Nephron progenitor cell (in vitro differentiated cells): ENCODE measurements around the gene KIAA1143.

Experiments used
- DNase-seq: peaks from one replicate; pipeline ENCODE4 v3.0.0; 2021
- H3K27ac Mint-ChIP-seq: 2 replicates; pipeline ENCODE4 v1.8.0; 2021; ENCODE audit warnings: mild to moderate bottlenecking, moderate library complexity, mixed read lengths
- H3K27me3 Mint-ChIP-seq: 2 replicates; pipeline ENCODE4 v1.8.0; 2021; ENCODE audit warnings: mild to moderate bottlenecking, low read depth, mixed read lengths; ENCODE audit not compliant: poor library complexity
- H3K36me3 Mint-ChIP-seq: 2 replicates; pipeline ENCODE4 v1.8.0; 2021; ENCODE audit warnings: low read depth, mixed read lengths
- H3K4me1 Mint-ChIP-seq: 2 replicates; pipeline ENCODE4 v1.8.0; 2021; ENCODE audit warnings: mixed read lengths
- H3K4me3 Mint-ChIP-seq: 2 replicates; pipeline ENCODE4 v1.8.0; 2021; ENCODE audit warnings: mild to moderate bottlenecking, moderate library complexity, mixed read lengths
- H3K9me3 Mint-ChIP-seq: 2 replicates; pipeline ENCODE4 v1.8.0; 2021; ENCODE audit warnings: mild to moderate bottlenecking, moderate library complexity, mixed read lengths
- TF ChIP-seq, protein P1 (sequence below): fragments of 200-600 bp; sonication (generic); IDR thresholded peaks from 2 replicates; pipeline ENCODE4 v1.5.0; 2021; ENCODE audit warnings: antibody characterized with exemption

Gene KIAA1143

DNA sequence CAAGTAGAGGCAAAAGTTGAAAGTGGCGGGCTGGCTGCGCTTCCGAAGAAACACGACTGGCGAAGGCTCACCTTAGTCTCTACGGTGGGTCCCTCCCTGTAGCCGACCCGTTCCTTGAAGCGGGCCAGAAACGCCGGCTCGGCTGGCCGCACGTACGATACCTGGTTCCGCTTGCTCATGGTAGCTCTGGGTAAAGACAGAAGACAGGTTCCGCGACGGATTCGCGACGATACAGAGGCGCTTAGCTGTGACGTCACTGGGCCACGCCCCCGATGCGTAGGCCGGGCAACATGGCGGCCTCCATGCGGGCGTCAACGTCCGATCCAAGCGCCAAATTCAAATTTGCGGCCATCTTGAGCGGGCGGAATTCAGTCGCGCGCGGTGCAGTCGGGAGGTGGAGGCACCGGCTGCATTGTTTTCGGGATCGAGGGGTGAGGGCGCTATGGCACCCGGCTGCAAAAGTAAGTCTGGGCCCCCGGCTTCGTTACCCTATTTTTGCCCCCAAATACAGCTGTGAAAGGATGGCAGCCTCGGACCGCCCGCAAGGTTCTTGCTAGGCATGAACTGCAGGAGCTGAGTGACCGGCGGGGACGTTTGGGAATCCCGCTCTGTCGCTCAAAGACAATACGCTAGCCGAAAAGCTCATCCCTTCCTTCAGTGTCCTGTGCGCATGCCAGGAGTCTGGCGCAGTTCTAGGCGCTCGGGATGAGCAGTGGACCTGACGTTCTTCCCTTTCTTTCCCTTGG is at the start of gene KIAA1143, which contains the start of gene KIF15:
KIAA1143 (minus strand) TSS at position 196 of the 746 bp plus-strand sequence; CDS start at position 179, 17 bp downstream.
KIF15 (plus strand) TSS at position 371 of the 746 bp plus-strand sequence; CDS start at position 443, 72 bp downstream.
- peak within 1 kb of the TSS; percentile 71 for H3K27ac Mint-ChIP-seq
- H3K36me3 Mint-ChIP-seq, result peaks cover 87% of the 10 kb centered on the region
- no peaks in the 10 kb centered on the region for H3K27me3 Mint-ChIP-seq
- H3K4me3 Mint-ChIP-seq, result peak within 1 kb of the TSS; percentile 91
- TF ChIP-seq, protein P1, sequence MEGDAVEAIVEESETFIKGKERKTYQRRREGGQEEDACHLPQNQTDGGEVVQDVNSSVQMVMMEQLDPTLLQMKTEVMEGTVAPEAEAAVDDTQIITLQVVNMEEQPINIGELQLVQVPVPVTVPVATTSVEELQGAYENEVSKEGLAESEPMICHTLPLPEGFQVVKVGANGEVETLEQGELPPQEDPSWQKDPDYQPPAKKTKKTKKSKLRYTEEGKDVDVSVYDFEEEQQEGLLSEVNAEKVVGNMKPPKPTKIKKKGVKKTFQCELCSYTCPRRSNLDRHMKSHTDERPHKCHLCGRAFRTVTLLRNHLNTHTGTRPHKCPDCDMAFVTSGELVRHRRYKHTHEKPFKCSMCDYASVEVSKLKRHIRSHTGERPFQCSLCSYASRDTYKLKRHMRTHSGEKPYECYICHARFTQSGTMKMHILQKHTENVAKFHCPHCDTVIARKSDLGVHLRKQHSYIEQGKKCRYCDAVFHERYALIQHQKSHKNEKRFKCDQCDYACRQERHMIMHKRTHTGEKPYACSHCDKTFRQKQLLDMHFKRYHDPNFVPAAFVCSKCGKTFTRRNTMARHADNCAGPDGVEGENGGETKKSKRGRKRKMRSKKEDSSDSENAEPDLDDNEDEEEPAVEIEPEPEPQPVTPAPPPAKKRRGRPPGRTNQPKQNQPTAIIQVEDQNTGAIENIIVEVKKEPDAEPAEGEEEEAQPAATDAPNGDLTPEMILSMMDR, result no peak
- H3K9me3 Mint-ChIP-seq, result peaks cover 96% of the 10 kb centered on the region
- H3K4me1 Mint-ChIP-seq, result peaks cover 10% of the 10 kb centered on the region
- DNase-seq, result peak; percentile 98

DNA sequence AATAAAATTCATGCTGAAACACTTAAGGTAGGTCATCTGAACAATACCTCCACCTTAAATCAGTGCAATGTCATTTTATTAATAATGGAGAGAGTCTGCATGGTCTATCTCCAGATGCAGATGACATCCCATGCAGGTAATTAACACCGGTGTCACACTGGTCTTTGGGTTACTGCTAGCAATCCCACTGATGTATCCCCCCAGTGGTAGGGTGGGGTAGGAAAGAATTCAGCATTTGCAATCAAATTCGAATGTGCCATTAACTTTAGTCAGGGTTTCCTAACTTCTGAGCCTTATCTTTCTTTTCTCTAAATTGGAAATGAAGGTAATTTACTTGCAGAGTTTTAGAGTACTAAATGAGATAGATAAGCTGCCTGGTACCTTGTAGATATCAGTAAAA is 44.5 kb upstream of the KIAA1143 start:
- no peak overlapping the region for H3K27ac Mint-ChIP-seq
- no peaks in the 10 kb centered on the region for H3K9me3 Mint-ChIP-seq
- DNase-seq, result no peak
- TF ChIP-seq, protein P1, result no peak
- no peaks in the 10 kb centered on the region for H3K4me1 Mint-ChIP-seq
- peaks cover 51% of the 10 kb centered on the region for H3K36me3 Mint-ChIP-seq
- no peak overlapping the region for H3K4me3 Mint-ChIP-seq
- H3K27me3 Mint-ChIP-seq, result no peaks in the 10 kb centered on the region

DNA sequence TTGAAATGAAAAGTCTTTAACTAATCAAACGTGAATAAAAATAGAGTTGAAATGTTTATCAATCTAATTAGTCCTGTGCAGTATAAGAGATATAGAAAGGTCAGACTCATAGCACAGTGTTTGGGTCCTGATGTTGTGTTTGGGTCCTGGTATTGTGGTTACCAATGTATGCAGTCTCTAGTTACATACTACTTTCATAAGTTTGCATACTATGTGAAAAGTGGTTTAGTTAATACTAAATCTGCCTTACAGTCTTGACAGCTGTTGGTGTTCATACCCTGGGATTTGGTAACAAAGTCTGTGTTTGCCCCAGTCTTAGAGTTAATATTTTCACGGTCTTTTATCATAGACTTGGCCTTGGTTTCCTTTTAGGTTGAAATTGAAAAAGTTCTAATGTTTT is 41.9 kb upstream of the KIAA1143 start:
- Mint-ChIP-seq H3K9me3 (no peaks in the 10 kb centered on the region), H3K36me3 (peaks cover 50% of the 10 kb centered on the region), H3K4me3 (no peak overlapping the region), H3K4me1 (no peaks in the 10 kb centered on the region), H3K27me3 (no peaks in the 10 kb centered on the region), H3K27ac (no peak overlapping the region)
- TF ChIP-seq, protein P1, result no peak
- no peak for DNase-seq

DNA sequence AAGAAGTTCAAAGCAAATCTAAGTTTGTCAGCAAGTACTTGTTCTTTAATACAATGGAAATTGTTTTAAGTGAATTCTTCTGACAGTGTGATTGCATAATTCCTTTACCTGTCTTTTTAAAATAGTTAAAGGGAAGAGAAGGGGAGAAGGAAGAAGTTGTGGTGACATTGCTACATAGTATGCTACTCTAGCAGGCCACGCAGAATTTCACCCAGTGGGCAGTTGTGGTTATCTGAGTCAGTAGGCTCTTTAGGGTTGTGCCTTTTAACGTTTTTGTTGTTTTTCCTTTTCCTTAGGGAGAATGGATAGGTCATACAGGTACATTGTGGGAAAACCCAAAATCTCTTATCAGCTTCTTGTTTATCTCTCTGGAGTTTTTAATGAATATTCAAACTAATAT is 40.6 kb upstream of the KIAA1143 start:
- H3K27ac Mint-ChIP-seq, result no peak overlapping the region
- TF ChIP-seq, protein P1, result no peak
- no peaks in the 10 kb centered on the region for H3K9me3 Mint-ChIP-seq
- no peak overlapping the region for H3K4me3 Mint-ChIP-seq
- H3K27me3 Mint-ChIP-seq, result no peaks in the 10 kb centered on the region
- no peak for DNase-seq
- H3K4me1 Mint-ChIP-seq, result no peaks in the 10 kb centered on the region
- H3K36me3 Mint-ChIP-seq, result peaks cover 52% of the 10 kb centered on the region

DNA sequence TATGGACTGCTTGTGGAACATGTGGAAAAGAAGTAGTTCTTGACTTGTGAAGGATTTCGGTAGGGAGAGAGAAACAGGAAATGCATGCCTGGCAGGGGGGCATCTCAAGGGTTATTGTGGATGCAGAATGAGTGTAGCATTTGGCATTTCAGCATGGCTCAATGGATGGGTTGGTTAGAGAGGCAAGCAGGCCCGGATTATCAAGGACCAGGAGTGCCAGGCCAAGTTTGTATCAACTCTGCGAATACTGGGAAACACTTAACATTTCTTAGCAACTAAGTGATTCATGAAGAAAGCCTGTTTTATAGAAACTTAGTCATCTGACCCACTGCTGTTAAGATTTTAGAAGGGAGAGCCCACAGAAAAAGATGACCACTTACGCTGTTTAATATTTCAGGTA is 33.8 kb upstream of the KIAA1143 start:
- H3K4me1 Mint-ChIP-seq, result no peaks in the 10 kb centered on the region
- no peak for DNase-seq
- H3K27me3 Mint-ChIP-seq, result no peaks in the 10 kb centered on the region
- H3K4me3 Mint-ChIP-seq, result no peak overlapping the region
- no peaks in the 10 kb centered on the region for H3K9me3 Mint-ChIP-seq
- TF ChIP-seq, protein P1, result no peak
- peaks cover 35% of the 10 kb centered on the region for H3K36me3 Mint-ChIP-seq
- H3K27ac Mint-ChIP-seq, result no peak overlapping the region

DNA sequence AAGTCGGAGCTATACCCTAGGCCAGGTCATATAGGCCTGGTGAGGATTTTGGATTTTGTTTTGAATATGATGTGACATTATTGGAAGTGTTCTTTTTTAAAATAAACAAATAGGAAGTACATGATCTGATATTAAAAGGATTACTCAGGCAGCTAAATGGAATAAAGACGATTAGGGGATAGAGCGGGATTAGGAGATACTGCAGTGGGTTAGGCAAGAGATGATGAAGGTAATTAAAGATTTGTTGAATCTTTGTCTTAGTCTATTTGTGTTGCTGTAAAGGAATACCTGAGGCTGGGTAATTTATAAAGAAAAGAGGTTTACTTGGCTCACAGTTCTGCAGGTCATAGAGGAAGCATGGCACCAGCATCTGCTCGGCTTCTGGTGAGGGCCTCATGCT is 21.5 kb upstream of the KIAA1143 start:
- H3K9me3 Mint-ChIP-seq, result no peaks in the 10 kb centered on the region
- H3K4me1 Mint-ChIP-seq, result no peaks in the 10 kb centered on the region
- TF ChIP-seq, protein P1, result no peak
- peaks cover 81% of the 10 kb centered on the region for H3K36me3 Mint-ChIP-seq
- no peak for DNase-seq
- H3K4me3 Mint-ChIP-seq, result no peak overlapping the region
- no peaks in the 10 kb centered on the region for H3K27me3 Mint-ChIP-seq
- H3K27ac Mint-ChIP-seq, result no peak overlapping the region
